WTC11 (cell line): ENCODE measurements around the gene MYO18A.

Experiments used
- ELF4 ChIP-seq: sonication (generic); formaldehyde crosslinking; IDR thresholded peaks from 2 replicates; pipeline ENCODE4 v1.8.1; 2022; ENCODE audit warnings: low read depth, mild to moderate bottlenecking, moderate library complexity, missing genetic modification reagents
- KAT7 ChIP-seq: sonication (generic); formaldehyde crosslinking; IDR thresholded peaks from 2 replicates; pipeline ENCODE4 v1.8.1; 2023; ENCODE audit warnings: missing genetic modification reagents, mild to moderate bottlenecking, borderline replicate concordance
- NFE2L1 ChIP-seq: sonication (generic); formaldehyde crosslinking; IDR thresholded peaks from 2 replicates; pipeline ENCODE4 v1.8.1; 2023; ENCODE audit warnings: missing genetic modification reagents
- NR3C1 ChIP-seq: sonication (generic); formaldehyde crosslinking; conservative IDR thresholded peaks from 2 replicates; pipeline ENCODE4 v1.8.1; 2023; ENCODE audit warnings: low read depth, mild to moderate bottlenecking, missing genetic modification reagents
- TEAD4 ChIP-seq: sonication (generic); formaldehyde crosslinking; IDR thresholded peaks from 2 replicates; pipeline ENCODE4 v1.8.0; 2022; ENCODE audit warnings: mild to moderate bottlenecking, missing genetic modification reagents
- TF ChIP-seq, protein P1 (sequence below): fragments of 200-600 bp; IDR thresholded peaks from 2 replicates; pipeline ENCODE4 v1.8.0; 2022; ENCODE audit warnings: antibody characterized with exemption

DNA sequence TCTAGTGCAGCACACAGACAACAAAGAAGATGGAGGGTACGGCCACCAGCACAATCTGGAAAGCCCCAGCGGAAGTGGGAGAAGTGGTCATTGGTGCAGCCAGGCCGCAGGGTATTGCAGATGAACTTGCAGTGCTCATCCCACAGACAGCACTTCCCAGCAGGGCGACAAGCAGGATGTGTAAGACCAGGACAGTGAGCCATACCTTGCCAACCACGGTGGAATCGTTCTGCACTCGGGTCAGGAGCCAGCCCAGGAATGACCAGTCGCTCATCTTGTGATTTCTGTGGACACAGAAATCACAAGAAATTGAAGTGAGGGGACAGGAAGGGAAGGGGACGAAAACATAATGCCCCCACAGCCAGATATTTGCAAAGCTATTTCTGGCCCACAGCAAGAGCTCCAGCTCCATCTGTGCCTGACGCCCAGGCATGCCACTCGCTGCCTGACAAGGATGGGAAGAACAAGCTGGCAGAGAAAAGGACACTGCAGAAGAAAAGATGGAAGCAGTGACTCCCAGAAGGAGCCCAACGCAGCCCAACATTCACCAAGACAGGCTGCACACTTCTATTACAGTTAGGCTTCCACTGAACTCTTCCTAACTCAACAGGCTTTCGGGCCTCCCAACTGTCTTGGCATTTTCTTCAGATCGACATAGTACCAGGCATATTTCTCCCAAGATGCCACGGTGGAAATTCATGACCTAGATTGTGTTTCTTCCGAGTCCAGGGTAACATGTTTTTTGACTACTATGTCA lies 17.5 kb upstream of the MYO18A start:
- TF ChIP-seq TEAD4 (no peak), KAT7 (CRISPR knock-in tag) (no peak), NFE2L1 (CRISPR knock-in tag) (no peak), NR3C1 (CRISPR knock-in tag) (no peak), ELF4 (CRISPR knock-in tag) (no peak)
- TF ChIP-seq, protein P1, sequence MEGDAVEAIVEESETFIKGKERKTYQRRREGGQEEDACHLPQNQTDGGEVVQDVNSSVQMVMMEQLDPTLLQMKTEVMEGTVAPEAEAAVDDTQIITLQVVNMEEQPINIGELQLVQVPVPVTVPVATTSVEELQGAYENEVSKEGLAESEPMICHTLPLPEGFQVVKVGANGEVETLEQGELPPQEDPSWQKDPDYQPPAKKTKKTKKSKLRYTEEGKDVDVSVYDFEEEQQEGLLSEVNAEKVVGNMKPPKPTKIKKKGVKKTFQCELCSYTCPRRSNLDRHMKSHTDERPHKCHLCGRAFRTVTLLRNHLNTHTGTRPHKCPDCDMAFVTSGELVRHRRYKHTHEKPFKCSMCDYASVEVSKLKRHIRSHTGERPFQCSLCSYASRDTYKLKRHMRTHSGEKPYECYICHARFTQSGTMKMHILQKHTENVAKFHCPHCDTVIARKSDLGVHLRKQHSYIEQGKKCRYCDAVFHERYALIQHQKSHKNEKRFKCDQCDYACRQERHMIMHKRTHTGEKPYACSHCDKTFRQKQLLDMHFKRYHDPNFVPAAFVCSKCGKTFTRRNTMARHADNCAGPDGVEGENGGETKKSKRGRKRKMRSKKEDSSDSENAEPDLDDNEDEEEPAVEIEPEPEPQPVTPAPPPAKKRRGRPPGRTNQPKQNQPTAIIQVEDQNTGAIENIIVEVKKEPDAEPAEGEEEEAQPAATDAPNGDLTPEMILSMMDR, result no peak
